Subcutaneous abdominal adipose tissue (tissue), 5 donors: Measurements from ENCODE around the gene HMG20B.
"Not testable (repeated sequence)": the region's sequence is repeated elsewhere in the genome, so short reads cannot be mapped to it uniquely, and the experiment has no call there.

Experiments
- H3K27ac ChIP-seq: one replicate; pipeline ENCODE4 v1.7.0; 2013; ENCODE audit warnings: low read depth, mild to moderate bottlenecking, inconsistent platforms, low read length, moderate library complexity
- H3K27me3 ChIP-seq, 5 donors: one replicate each; pipeline ENCODE4 v1.7.0; 2013; ENCODE audit warnings: low read length in 5 of 5, inconsistent platforms in 1 of 5; ENCODE audit not compliant: control insufficient read depth in 5 of 5, insufficient read depth in 4 of 5
- H3K36me3 ChIP-seq, 5 donors: one replicate each; pipeline ENCODE4 v1.7.0; 2013; ENCODE audit warnings: low read length in 5 of 5; ENCODE audit not compliant: control insufficient read depth in 5 of 5, insufficient read depth in 5 of 5
- H3K4me1 ChIP-seq, 5 donors: one replicate each; pipeline ENCODE4 v1.7.0; 2013; ENCODE audit warnings: low read length in 5 of 5, mild to moderate bottlenecking in 3 of 5, moderate library complexity in 1 of 5; ENCODE audit not compliant: control insufficient read depth in 5 of 5, insufficient read depth in 5 of 5
- H3K4me3 ChIP-seq, 5 donors: one replicate each; pipeline ENCODE4 v1.7.0; 2013; ENCODE audit warnings: low read length in 5 of 5, low read depth in 1 of 5
- H3K9ac ChIP-seq, 5 donors: one replicate each; pipeline ENCODE4 v1.7.0; 2013; ENCODE audit warnings: low read length in 5 of 5, mild to moderate bottlenecking in 4 of 5, moderate library complexity in 3 of 5
- H3K9me3 ChIP-seq, 5 donors: one replicate each; pipeline ENCODE4 v1.7.0; 2013; ENCODE audit warnings: low read length in 5 of 5; ENCODE audit not compliant: control insufficient read depth in 5 of 5
- donor health status: healthy.
- donor health status: healthy.
- donor health status: healthy.
- donor health status: healthy.
- donor health status: healthy.

HMG20B gene

GRCh38 chr19:3578390-3578789 lies 5.6 kb downstream of the HMG20B start:
- Histone ChIP-seq H3K4me1 (peaks cover 5 to 36% (median 27%) of the 10 kb centered on the region in 5 donors), H3K27ac (no peak overlapping the region), H3K9ac (no peak overlapping the region), H3K36me3 (peaks cover 0 to 17% (median 5%) of the 10 kb centered on the region in 5 donors), H3K9me3 (no peaks in the 10 kb centered on the region), H3K4me3 (no peak overlapping the region), H3K27me3 (no peaks in the 10 kb centered on the region)

GRCh38 chr19:3580156-3580934 lies 7.6 kb downstream of the HMG20B start:
- Histone ChIP-seq H3K4me3 (no peak overlapping the region), H3K36me3 (peaks cover 0 to 13% (median 3%) of the 10 kb centered on the region in 5 donors), H3K4me1 (peaks cover 5 to 32% (median 23%) of the 10 kb centered on the region in 5 donors), H3K9me3 (no peaks in the 10 kb centered on the region), H3K27me3 (peaks cover 0 to 3% (median 0%) of the 10 kb centered on the region in 5 donors), H3K27ac (peak overlapping the region; percentile 72), H3K9ac (peak overlapping the region in 1 of 5 donors; percentile 60)

- not testable (repeated sequence) for H3K27ac ChIP-seq, H3K9ac ChIP-seq, H3K36me3 ChIP-seq, H3K4me3 ChIP-seq, H3K9me3 ChIP-seq
- Histone ChIP-seq H3K4me1 (peaks cover 2 to 30% (median 17%) of the 10 kb centered on the region in 5 donors), H3K27me3 (peaks cover 5 to 12% (median 11%) of the 10 kb centered on the region in 5 donors)
Measured at GRCh38 chr19:3581792-3582191, 9.0 kb downstream of the HMG20B start.

GRCh38 chr19:3584036-3584802 lies 11.5 kb downstream of the HMG20B start:
- H3K36me3 ChIP-seq, H3K4me3 ChIP-seq, H3K9ac ChIP-seq: not testable (repeated sequence)

GRCh38 chr19:3585301-3586126 lies 12.8 kb downstream of the HMG20B start, which contains the start of gene GIPC3:
GIPC3 (plus strand) TSS chr19:3585478; CDS start chr19:3585598, 120 bp downstream.
- Histone ChIP-seq H3K27me3 (peaks cover 5 to 12% (median 11%) of the 10 kb centered on the region in 5 donors), H3K4me1 (peaks cover 2 to 20% (median 10%) of the 10 kb centered on the region in 5 donors), H3K4me3 (peak within 1 kb of the TSS in 3 of 5 donors; percentile 51 to 68 (median 61)), H3K9ac (peak within 1 kb of the TSS in 2 of 5 donors; percentile 68 to 77), H3K9me3 (no peaks in the 10 kb centered on the region), H3K27ac (no peak within 1 kb of the TSS), H3K36me3 (no peaks in the 10 kb centered on the region)

More at GRCh38 chr19:3584036-3584802, 11.5 kb downstream of the HMG20B start:
- Histone ChIP-seq H3K4me1 (peaks cover 2 to 28% (median 16%) of the 10 kb centered on the region in 5 donors), H3K27me3 (peaks cover 5 to 12% (median 11%) of the 10 kb centered on the region in 5 donors)
- H3K9me3 ChIP-seq, H3K27ac ChIP-seq: not testable (repeated sequence)

- H3K4me3 ChIP-seq, result peak overlapping the region in 3 of 5 donors; percentile 51 to 68 (median 61)
- H3K36me3 ChIP-seq, result no peaks in the 10 kb centered on the region
- peaks cover 5 to 12% (median 11%) of the 10 kb centered on the region in 5 donors for H3K27me3 ChIP-seq
- H3K4me1 ChIP-seq, result peaks cover 0 to 17% (median 7%) of the 10 kb centered on the region in 5 donors
- H3K9ac ChIP-seq, result peak overlapping the region in 2 of 5 donors; percentile 68 to 77
- H3K27ac ChIP-seq, result no peak overlapping the region
- no peaks in the 10 kb centered on the region for H3K9me3 ChIP-seq
Measured at GRCh38 chr19:3586127-3586626, 13.4 kb downstream of the HMG20B start.

GRCh38 chr19:3586707-3587346 lies 14.1 kb downstream of the HMG20B start:
- peaks cover 5 to 12% (median 11%) of the 10 kb centered on the region in 5 donors for H3K27me3 ChIP-seq
- no peaks in the 10 kb centered on the region for H3K9me3 ChIP-seq
- no peaks in the 10 kb centered on the region for H3K36me3 ChIP-seq
- peaks cover 0 to 17% (median 7%) of the 10 kb centered on the region in 5 donors for H3K4me1 ChIP-seq
- no peak overlapping the region for H3K9ac ChIP-seq
- H3K4me3 ChIP-seq, result no peak overlapping the region
- H3K27ac ChIP-seq, result no peak overlapping the region

- Histone ChIP-seq H3K27ac (no peak overlapping the region), H3K4me3 (no peak overlapping the region), H3K27me3 (peaks cover 5 to 12% (median 11%) of the 10 kb centered on the region in 5 donors), H3K9ac (no peak overlapping the region), H3K4me1 (peaks cover 0 to 17% (median 7%) of the 10 kb centered on the region in 5 donors), H3K36me3 (no peaks in the 10 kb centered on the region), H3K9me3 (no peaks in the 10 kb centered on the region)
Measured at GRCh38 chr19:3589439-3589838, 16.7 kb downstream of the HMG20B start.

GRCh38 chr19:3589949-3590348 lies 17.2 kb downstream of the HMG20B start:
- Histone ChIP-seq H3K4me1 (peaks cover 0 to 17% (median 7%) of the 10 kb centered on the region in 5 donors), H3K4me3 (no peak overlapping the region), H3K9ac (no peak overlapping the region), H3K9me3 (no peaks in the 10 kb centered on the region), H3K36me3 (no peaks in the 10 kb centered on the region), H3K27ac (no peak overlapping the region), H3K27me3 (peaks cover 5 to 12% (median 11%) of the 10 kb centered on the region in 5 donors)
